Activated CD4-positive, CD25-positive, alpha-beta regulatory T cell treated with anti-CD3 and anti-CD28 coated beads, Interleukin-2, amount 50 U/mL, for 24 hours (primary cell): Measurements from ENCODE around the gene DYNC2I2.
"Not testable (repeated sequence)": the region's sequence is repeated elsewhere in the genome, so short reads cannot be mapped to it uniquely, and the experiment has no call there.

Experiments used
- ATAC-seq, 2 donors: fragments of 150-1000 bp; cut with Tn5 transposase; one replicate each; pipeline ENCODE4 v1.10.0; 2021; ENCODE audit warnings: mild to moderate bottlenecking in 1 of 2, moderate library complexity in 1 of 2

DYNC2I2 gene

GRCh38 chr9:128611600-128612394 is 44.9 kb downstream of the DYNC2I2 start:
- ATAC-seq, result no peak

GRCh38 chr9:128610897-128611296 is 45.8 kb downstream of the DYNC2I2 start:
- ATAC-seq, result no peak

- no peak for ATAC-seq
These were observed 48.9 kb downstream of the DYNC2I2 start for GRCh38 chr9:128607642-128608350.

GRCh38 chr9:128603697-128604096 is 53.0 kb downstream of the DYNC2I2 start:
- no peak for ATAC-seq

GRCh38 chr9:128600099-128600498 is 56.5 kb downstream of the DYNC2I2 start:
- ATAC-seq, result no peak

- ATAC-seq, result no peak
These were observed 61.2 kb downstream of the DYNC2I2 start for GRCh38 chr9:128595471-128595870.

- ATAC-seq, result no peak
These were observed 62.8 kb downstream of the DYNC2I2 start for GRCh38 chr9:128593856-128594255.

GRCh38 chr9:128593039-128593438 is 63.6 kb downstream of the DYNC2I2 start:
- ATAC-seq, result no peak

GRCh38 chr9:128588581-128589233 is 67.9 kb downstream of the DYNC2I2 start:
- ATAC-seq, result no peak

- ATAC-seq, result peak; percentile 74 to 76
These were observed 69.2 kb downstream of the DYNC2I2 start for GRCh38 chr9:128587453-128587852.

- not testable (repeated sequence) for ATAC-seq
These were observed 69.7 kb downstream of the DYNC2I2 start for GRCh38 chr9:128586934-128587333.

- ATAC-seq, result not testable (repeated sequence)
These were observed 71.5 kb downstream of the DYNC2I2 start for GRCh38 chr9:128585155-128585554.
